ENCODE results near the gene CMSS1.

DNA sequence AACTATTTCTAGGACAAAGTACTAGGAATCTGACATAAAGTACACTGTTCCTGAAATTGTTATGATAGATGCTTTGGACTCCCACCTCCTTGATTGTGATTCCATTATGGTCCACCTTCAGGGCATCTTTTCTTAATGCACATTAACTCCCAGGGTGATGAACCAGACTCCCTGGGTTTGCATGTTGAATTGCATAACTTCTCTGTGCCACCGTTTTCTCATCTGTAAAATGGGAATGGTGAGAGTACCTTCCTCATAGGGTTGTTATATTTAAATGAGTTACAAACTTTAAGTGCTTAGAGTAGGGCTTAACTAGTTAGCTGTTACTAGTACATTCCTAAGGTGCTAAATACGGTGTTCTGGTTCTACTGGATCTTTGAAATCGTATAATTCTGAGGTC is 81.9 kb downstream of the CMSS1 start:
- TF ChIP-seq POLR2A (IDR thresholded peaks at IDR 0.05; ENCODE audit: low read depth, low read length) (no peak), POLR2AphosphoS5 (IDR thresholded peaks at IDR 0.05; ENCODE audit: low read depth, low read length) (no peak)
